Right ventricle myocardium superior (tissue), 1 donor: ENCODE results near the gene PSMC3. TPM values are rescaled to one million over a fixed set of nuclear protein-coding genes. Genes with fewer than 3 reads are reported as not detected.
A peak's percentile ranks its signal among the peaks of the same experiment; 100 is the strongest.

Experiments
- ATAC-seq: fragments of 200-7000 bp; cut with Tn5 transposase; one replicate; pipeline ENCODE4 v1.9.1; 2020; ENCODE audit warnings: mild to moderate bottlenecking; ENCODE audit not compliant: poor library complexity
- DNase-seq: peaks from one replicate; pipeline ENCODE4 v3.0.0-alpha.2; 2020
- intact Hi-C: fragments of 100-400 bp; cut with DNase I; formaldehyde crosslinking; loops from one replicate; pipeline ENCODE4 v1.11.2; 2022
- total RNA-seq: library from RNA; stranded (reverse); fragmentation: NEBNext Ultra II Directional; extraction: Animal tissue kit (Norgen Biotek cat#: 25700); gene quantifications from one replicate; pipeline ENCODE4 v1.2.1, GENCODE V29; 2021
- donor health status: DM: no; HTN: yes; CAD: no; lungs with severe emphysema.

Gene PSMC3
- total RNA-seq, 1 donor from 2014 or later = 166 TPM

- ATAC-seq = no peak
- intact Hi-C loops = no loop called here
These were observed 20.6 kb upstream of the PSMC3 start for GRCh38 chr11:47446833-47447232.

GRCh38 chr11:47445840-47446239, 19.6 kb upstream of the PSMC3 start:
- ATAC-seq (no peak), DNase-seq (no peak)
- intact Hi-C loops = no loop called here

More at GRCh38 chr11:47446833-47447232, 20.6 kb upstream of the PSMC3 start:
- DNase-seq = no peak

GRCh38 chr11:47443817-47444216, 17.6 kb upstream of the PSMC3 start:
- intact Hi-C loops = no loop called here
- ATAC-seq (no peak), DNase-seq (no peak)

- DNase-seq (no peak), ATAC-seq (peak; percentile 15)
- intact Hi-C loops = no loop called here
These were observed 16.9 kb upstream of the PSMC3 start for GRCh38 chr11:47443028-47443700.

- ATAC-seq (peak; percentile 91), DNase-seq (peak; percentile 76)
- intact Hi-C loops = no loop called here
These were observed 16.3 kb upstream of the PSMC3 start for GRCh38 chr11:47442514-47442913.

- intact Hi-C loops = no loop called here
- ATAC-seq (no peak), DNase-seq (no peak)
These were observed 15.2 kb upstream of the PSMC3 start for GRCh38 chr11:47441421-47441820.

- intact Hi-C loops = no loop called here
- DNase-seq = no peak
These were observed 13.8 kb upstream of the PSMC3 start for GRCh38 chr11:47440054-47440476.

GRCh38 chr11:47438721-47439120, 12.5 kb upstream of the PSMC3 start:
- ATAC-seq (no peak), DNase-seq (no peak)
- intact Hi-C loops = no loop called here

More at GRCh38 chr11:47440054-47440476, 13.8 kb upstream of the PSMC3 start:
- no peak for ATAC-seq

GRCh38 chr11:47437746-47438418, 11.6 kb upstream of the PSMC3 start:
- intact Hi-C loops = no loop called here
- DNase-seq (peak; percentile 82), ATAC-seq (peak; percentile 79)

- DNase-seq = no peak
- intact Hi-C loops = no loop called here
- ATAC-seq = no peak
These were observed 11.0 kb upstream of the PSMC3 start for GRCh38 chr11:47437218-47437745.

GRCh38 chr11:47436726-47437125, 10.5 kb upstream of the PSMC3 start:
- DNase-seq (no peak), ATAC-seq (no peak)
- intact Hi-C loops = no loop called here

GRCh38 chr11:47435687-47436086, 9.4 kb upstream of the PSMC3 start:
- DNase-seq (no peak), ATAC-seq (no peak)
- intact Hi-C loops = no loop called here

GRCh38 chr11:47434011-47434786, 8.0 kb upstream of the PSMC3 start:
- DNase-seq (no peak), ATAC-seq (peak; percentile 39)
- intact Hi-C loops = no loop called here

GRCh38 chr11:47433157-47433556, 6.9 kb upstream of the PSMC3 start:
- ATAC-seq (no peak), DNase-seq (no peak)
- intact Hi-C loops = no loop called here

GRCh38 chr11:47431356-47432083, 5.3 kb upstream of the PSMC3 start:
- ATAC-seq = no peak

GRCh38 chr11:47430524-47430923, 4.3 kb upstream of the PSMC3 start:
- ATAC-seq (no peak), DNase-seq (no peak)
- intact Hi-C loops = no loop called here

More at GRCh38 chr11:47431356-47432083, 5.3 kb upstream of the PSMC3 start:
- no peak for DNase-seq
- intact Hi-C loops = no loop called here

GRCh38 chr11:47425611-47426010, 628 bp downstream of the PSMC3 start:
- intact Hi-C loops = no loop called here
- ATAC-seq (no peak), DNase-seq (no peak)

GRCh38 chr11:47418454-47419259, 7.6 kb downstream of the PSMC3 start:
- ATAC-seq (no peak), DNase-seq (no peak)
- intact Hi-C loops = no loop called here
